HepG2 (cell line): Measurements from ENCODE around the gene SDE2. TPM values are rescaled to one million over a fixed set of nuclear protein-coding genes. Genes with fewer than 3 reads are reported as not detected.

Experiments used
- ATAC-seq: fragments of 200-7000 bp; cut with Tn5 transposase; 3 replicates; pipeline ENCODE4 v1.9.1; 2020; ENCODE audit warnings: mild to moderate bottlenecking, moderate library complexity
- BruUV-seq: library from RNA; stranded (reverse); fragments of 400-500 nt; replicated peaks from 2 replicates; lab custom pipeline; 2021; lab: Mats Ljungman, UMichigan
- CTCF ChIA-PET: fragments of 300-600 bp; formaldehyde crosslinking; extraction: SDS; loops from one replicate; lab custom pipeline; 2021; ENCODE audit warnings: low total read pairs, inconsistent platforms, low intra/inter-chr PET ratio; lab: Yijun Ruan, JAX
- POLR2A ChIA-PET: fragments of 350-600 bp; sonication (Branson Sonifier 250); formaldehyde crosslinking; loops from one replicate; lab custom pipeline; 2020; ENCODE audit warnings: antibody characterized with exemption, inconsistent platforms; lab: Yijun Ruan, JAX
- DNase-seq: peaks from one replicate; pipeline ENCODE4 v3.0.0-alpha.2; 2015; ENCODE audit warnings: low spot score
- FAIRE-seq: peaks from 3 replicates; lab custom pipeline; 2011; peaks lifted over from hg19 to GRCh38; lab: Jason Lieb, UNC
- H2AFZ ChIP-seq: one replicate; pipeline ENCODE4 v1.6.1; 2011; ENCODE audit warnings: low read length, inconsistent platforms
- H3K27ac ChIP-seq: fragments of 300-600 bp; 3 replicates; pipeline ENCODE4 v1.8.0; 2011; ENCODE audit warnings: mixed run types, mild to moderate bottlenecking, mixed read lengths, low read length, inconsistent platforms; ENCODE audit not compliant: insufficient read depth; ENCODE audit errors: extremely low read length
- H3K27me3 ChIP-seq, 2 experiments: fragments of 200-600 bp in 1 of 2; 2 replicates in 1 of 2; 3 replicates in 1 of 2; pipeline versions ENCODE4 v1.6.0 to v1.8.0; 2011; ENCODE audit warnings: low read length in 2 of 2, mild to moderate bottlenecking in 2 of 2, moderate library complexity in 2 of 2, inconsistent platforms in 1 of 2; ENCODE audit not compliant: insufficient read depth in 2 of 2, control insufficient read depth in 1 of 2
- H3K36me3 ChIP-seq, 2 experiments: fragments of 200-600 bp in 1 of 2; replicated peaks in 1 of 2; 2 replicates in 1 of 2; 3 replicates in 1 of 2; pipeline versions ENCODE4 v1.5.1 to v1.8.0; 2011; ENCODE audit warnings: low read length in 2 of 2, inconsistent platforms in 1 of 2; ENCODE audit not compliant: insufficient read depth in 2 of 2, control insufficient read depth in 1 of 2
- H3K4me1 ChIP-seq: 2 replicates; pipeline ENCODE4 v1.5.1; 2012; ENCODE audit warnings: low read length, inconsistent platforms; ENCODE audit not compliant: insufficient read depth
- H3K4me2 ChIP-seq: 2 replicates; pipeline ENCODE4 v1.6.0; 2011; ENCODE audit warnings: low read depth, low read length, inconsistent platforms
- H3K4me3 ChIP-seq, 3 experiments: fragments of 200-600 bp in 1 of 3; sonication (generic), shearing (Covaris generic) in 1 of 3; replicated peaks in 1 of 3; 2 replicates each; pipeline ENCODE4 v1.5.1; 2011 to 2016; ENCODE audit warnings: low read length in 3 of 3, inconsistent platforms in 2 of 3, low read depth in 2 of 3, mild to moderate bottlenecking in 2 of 3, control low read depth in 1 of 3, mixed read lengths in 1 of 3; ENCODE audit not compliant: insufficient read depth in 1 of 3
- H3K79me2 ChIP-seq: one replicate; pipeline ENCODE4 v1.6.1; 2011; ENCODE audit warnings: low read length, inconsistent platforms; ENCODE audit not compliant: insufficient read depth
- H3K9ac ChIP-seq: 2 replicates; pipeline ENCODE4 v1.6.0; 2011; ENCODE audit warnings: mild to moderate bottlenecking, low read depth, low read length, inconsistent platforms; ENCODE audit not compliant: insufficient read depth
- H3K9me3 ChIP-seq: 2 replicates; pipeline ENCODE4 v1.5.1; 2012; ENCODE audit warnings: mild to moderate bottlenecking, low read length
- H4K20me1 ChIP-seq: 2 replicates; pipeline ENCODE4 v1.6.0; 2011; ENCODE audit warnings: inconsistent platforms, mild to moderate bottlenecking, low read length, moderate library complexity; ENCODE audit not compliant: insufficient read depth
- GLI4 ChIP-seq: sonication (generic); formaldehyde crosslinking; IDR thresholded peaks from 2 replicates; pipeline ENCODE4 v1.5.1; 2020; ENCODE audit warnings: missing genetic modification reagents, mild to moderate bottlenecking, moderate library complexity, borderline replicate concordance
- PHF21A ChIP-seq: sonication (generic); formaldehyde crosslinking; IDR thresholded peaks from 2 replicates; pipeline ENCODE4 v1.5.0; 2020; ENCODE audit warnings: mild to moderate bottlenecking, missing genetic modification reagents
- PHF5A ChIP-seq: IDR thresholded peaks from one replicate; pipeline ENCODE4 v1.6.1; 2018; ENCODE audit warnings: low read depth, missing genetic modification reagents; ENCODE audit not compliant: unreplicated experiment
- PRPF4 ChIP-seq: fragments of 200-400 bp; formaldehyde crosslinking; IDR thresholded peaks from 2 replicates; pipeline ENCODE4 v1.6.1; 2016; ENCODE audit warnings: low read length, low read depth; ENCODE audit not compliant: poor library complexity, severe bottlenecking
- ZNF251 ChIP-seq: sonication (generic); formaldehyde crosslinking; IDR thresholded peaks from 2 replicates; pipeline ENCODE4 v1.9.0; 2021; ENCODE audit warnings: mild to moderate bottlenecking, missing genetic modification reagents
- ZNF350 ChIP-seq: sonication (generic); formaldehyde crosslinking; IDR thresholded peaks from 2 replicates; pipeline ENCODE4 v1.4.0; 2020; ENCODE audit warnings: mild to moderate bottlenecking, low read depth, missing genetic modification reagents, borderline replicate concordance
- ZNF570 ChIP-seq: sonication (generic); formaldehyde crosslinking; IDR thresholded peaks from 2 replicates; pipeline ENCODE4 v1.4.0; 2020; ENCODE audit warnings: mild to moderate bottlenecking, missing genetic modification reagents, borderline replicate concordance
- ZNF720 ChIP-seq: sonication (generic); formaldehyde crosslinking; IDR thresholded peaks from 2 replicates; pipeline ENCODE4 v1.4.0; 2020; ENCODE audit warnings: missing genetic modification reagents
- ZNF883 ChIP-seq: sonication (generic); formaldehyde crosslinking; IDR thresholded peaks from 2 replicates; pipeline ENCODE4 v1.5.1; 2020; ENCODE audit warnings: mild to moderate bottlenecking, missing genetic modification reagents; ENCODE audit errors: not compliant biosample characterization
- WGBS: methylation state at CpG from one replicate; pipeline ENCODE4 v1.1.6; 2017; ENCODE audit warnings: low lambda C conversion rate; 5-methylcytosine and 5-hydroxymethylcytosine counted together
- in situ Hi-C: cut with HindIII; loops from 2 replicates; pipeline ENCODE4 v1.10.0; 2017; ENCODE audit warnings: low pct_unique_long_range_greater_than_20kb; ENCODE audit not compliant: extremely low pct_ligation_motif_present
- intact Hi-C: fragments of 100-400 bp; cut with micrococcal nuclease; formaldehyde crosslinking; loops from one replicate; pipeline ENCODE4 v1.10.0; 2022; ENCODE audit not compliant: unreplicated experiment
- polyA plus RNA-seq, 8 experiments: library from polyadenylated mRNA; depleted of rRNA in 3 of 8; stranded (reverse) in 7 of 8; unstranded in 1 of 8; fragments of >200 nt; fragmentation: Illumina TruSeq in 4 of 8; extraction: Trizol in 4 of 8; gene quantifications; 2 replicates each; pipeline versions ENCODE4 v1.2.1 to v1.2.3, GENCODE V29; 2011 to 2016; ENCODE audit warnings: low read depth in 4 of 8, missing spikeins in 1 of 8, mixed read lengths in 1 of 8; ENCODE audit not compliant: insufficient read depth in 1 of 8
- total RNA-seq, 5 experiments: library from RNA; depleted of rRNA; stranded (reverse); fragments of >200 nt; fragmentation: Illumina TruSeq; extraction: Trizol; gene quantifications; 2 replicates each; pipeline ENCODE4 v1.2.3, GENCODE V29; 2016; ENCODE audit warnings: low read depth in 1 of 5
- TF ChIP-seq, protein P1 (sequence below): sonication (generic); formaldehyde crosslinking; IDR thresholded peaks from 2 replicates; pipeline ENCODE4 v1.4.0; 2020; ENCODE audit warnings: missing genetic modification reagents, low read depth, mild to moderate bottlenecking, borderline replicate concordance
- TF ChIP-seq, protein P2 (sequence below): sonication (generic); formaldehyde crosslinking; conservative IDR thresholded peaks from 2 replicates; pipeline ENCODE4 v1.4.0; 2020; ENCODE audit warnings: missing genetic modification reagents
- TF ChIP-seq, protein P3 (sequence below), 2 experiments: sonication (generic) in 1 of 2; formaldehyde crosslinking in 1 of 2; IDR thresholded peaks; 2 replicates each; pipeline versions ENCODE4 v1.4.0 to v1.6.1; 2016 to 2020; ENCODE audit warnings: borderline replicate concordance in 1 of 2, low read depth in 1 of 2, mild to moderate bottlenecking in 1 of 2, missing genetic modification reagents in 1 of 2

SDE2 gene
- total and polyA plus RNA-seq, 2 of the 13 experiments (the other 11 are each of a cell fraction or from before 2014, with no cell fraction given): 10.8 to 19.6 TPM

GRCh38 chr1:225996946-225997545 lies 2.1 kb downstream of the SDE2 start (continued):
- TF ChIP-seq, protein P1, sequence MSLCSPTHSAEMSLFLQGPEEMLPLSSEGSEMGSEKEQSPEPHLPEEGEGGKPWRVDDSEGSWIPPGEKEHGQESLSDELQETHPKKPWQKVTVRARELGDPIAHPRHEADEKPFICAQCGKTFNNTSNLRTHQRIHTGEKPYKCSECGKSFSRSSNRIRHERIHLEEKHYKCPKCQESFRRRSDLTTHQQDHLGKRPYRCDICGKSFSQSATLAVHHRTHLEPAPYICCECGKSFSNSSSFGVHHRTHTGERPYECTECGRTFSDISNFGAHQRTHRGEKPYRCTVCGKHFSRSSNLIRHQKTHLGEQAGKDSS (CRISPR knock-in tag): no peak
- no peak for TF ChIP-seq ZNF720 (CRISPR knock-in tag)
- no peak for TF ChIP-seq GLI4 (CRISPR knock-in tag)
- TF ChIP-seq PHF21A (CRISPR knock-in tag): no peak
- TF ChIP-seq ZNF251: no peak
- TF ChIP-seq, protein P2, sequence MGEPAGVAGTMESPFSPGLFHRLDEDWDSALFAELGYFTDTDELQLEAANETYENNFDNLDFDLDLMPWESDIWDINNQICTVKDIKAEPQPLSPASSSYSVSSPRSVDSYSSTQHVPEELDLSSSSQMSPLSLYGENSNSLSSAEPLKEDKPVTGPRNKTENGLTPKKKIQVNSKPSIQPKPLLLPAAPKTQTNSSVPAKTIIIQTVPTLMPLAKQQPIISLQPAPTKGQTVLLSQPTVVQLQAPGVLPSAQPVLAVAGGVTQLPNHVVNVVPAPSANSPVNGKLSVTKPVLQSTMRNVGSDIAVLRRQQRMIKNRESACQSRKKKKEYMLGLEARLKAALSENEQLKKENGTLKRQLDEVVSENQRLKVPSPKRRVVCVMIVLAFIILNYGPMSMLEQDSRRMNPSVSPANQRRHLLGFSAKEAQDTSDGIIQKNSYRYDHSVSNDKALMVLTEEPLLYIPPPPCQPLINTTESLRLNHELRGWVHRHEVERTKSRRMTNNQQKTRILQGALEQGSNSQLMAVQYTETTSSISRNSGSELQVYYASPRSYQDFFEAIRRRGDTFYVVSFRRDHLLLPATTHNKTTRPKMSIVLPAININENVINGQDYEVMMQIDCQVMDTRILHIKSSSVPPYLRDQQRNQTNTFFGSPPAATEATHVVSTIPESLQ (CRISPR knock-in tag): no peak
- no peak for TF ChIP-seq PRPF4

DNA sequence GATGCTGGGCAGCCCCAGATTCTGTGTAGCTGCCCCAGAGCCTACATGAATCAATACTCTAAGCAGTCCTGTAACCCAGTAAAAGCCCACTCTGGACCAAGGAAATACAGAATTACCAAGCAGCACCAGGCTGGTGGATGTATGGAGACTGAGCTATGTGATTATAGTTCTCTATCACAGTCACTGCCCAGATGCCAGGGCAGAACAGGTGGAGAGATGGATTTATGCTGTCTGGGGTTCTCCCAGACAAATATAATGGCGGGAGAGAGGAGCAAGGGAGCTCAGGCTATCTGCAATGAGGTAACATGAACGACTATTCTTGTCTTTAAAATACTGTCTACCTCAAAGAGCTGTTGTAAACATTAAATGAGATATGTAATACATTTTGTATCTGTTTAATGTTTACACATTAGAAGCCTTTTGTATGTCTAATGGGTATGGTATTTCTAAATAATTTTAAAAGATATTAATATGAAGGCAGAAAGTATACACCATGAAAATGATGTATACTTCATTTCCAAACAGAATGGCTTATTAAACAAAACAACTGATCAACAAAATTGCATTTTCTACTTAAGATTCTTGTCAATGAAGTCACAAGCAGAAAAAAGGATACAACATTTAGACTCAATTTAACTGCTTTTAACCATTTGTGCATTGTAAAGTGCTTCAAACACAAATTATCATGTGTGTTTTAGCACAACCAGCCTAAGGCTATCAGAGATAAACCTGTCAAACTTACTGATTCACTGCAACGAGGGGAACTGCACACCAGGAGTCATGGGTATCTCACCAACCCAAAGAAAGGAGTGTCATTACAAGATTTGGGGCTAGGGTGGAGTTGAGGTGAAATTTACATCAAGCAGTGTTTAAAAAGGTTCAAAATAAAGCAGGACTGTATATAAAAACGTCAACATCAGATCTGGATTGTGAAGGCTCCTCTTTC lies 3.0 kb downstream of the SDE2 start:
- intact Hi-C loops: no loop called here
- BruUV-seq: no TSS peak
- Histone ChIP-seq H3K36me3 (peaks cover 13 to 37% of the 10 kb centered on the region in 2 experiments; a peak in 4 of 5 replicates), H3K79me2 (peaks cover 49% of the 10 kb centered on the region), H3K27ac (no peak overlapping the region), H3K27me3 (no peaks in the 10 kb centered on the region; a peak in 1 of 5 replicates), H3K9me3 (no peaks in the 10 kb centered on the region), H3K4me3 (no peak overlapping the region), H4K20me1 (peaks cover 7% of the 10 kb centered on the region; the same call in 1 of the 2 replicates), H2AFZ (no peak overlapping the region), H3K4me2 (peak overlapping the region; percentile 76), H3K4me1 (peaks cover 57% of the 10 kb centered on the region), H3K9ac (peak overlapping the region; percentile 48)
- DNase-seq: no peak
- POLR2A ChIA-PET: interaction anchor here (1.1 kb wide), 1 partner anchor 9 kb away, joined by 3 read pairs; no protein-coding TSS in a partner anchor
- 66% methylated on average over 4 of the region's 4 CpGs for WGBS
- FAIRE-seq: no peak
- no peak for ATAC-seq
- CTCF ChIA-PET: no interaction called here
- in situ Hi-C loops: no loop called here
- TF ChIP-seq, protein P3, sequence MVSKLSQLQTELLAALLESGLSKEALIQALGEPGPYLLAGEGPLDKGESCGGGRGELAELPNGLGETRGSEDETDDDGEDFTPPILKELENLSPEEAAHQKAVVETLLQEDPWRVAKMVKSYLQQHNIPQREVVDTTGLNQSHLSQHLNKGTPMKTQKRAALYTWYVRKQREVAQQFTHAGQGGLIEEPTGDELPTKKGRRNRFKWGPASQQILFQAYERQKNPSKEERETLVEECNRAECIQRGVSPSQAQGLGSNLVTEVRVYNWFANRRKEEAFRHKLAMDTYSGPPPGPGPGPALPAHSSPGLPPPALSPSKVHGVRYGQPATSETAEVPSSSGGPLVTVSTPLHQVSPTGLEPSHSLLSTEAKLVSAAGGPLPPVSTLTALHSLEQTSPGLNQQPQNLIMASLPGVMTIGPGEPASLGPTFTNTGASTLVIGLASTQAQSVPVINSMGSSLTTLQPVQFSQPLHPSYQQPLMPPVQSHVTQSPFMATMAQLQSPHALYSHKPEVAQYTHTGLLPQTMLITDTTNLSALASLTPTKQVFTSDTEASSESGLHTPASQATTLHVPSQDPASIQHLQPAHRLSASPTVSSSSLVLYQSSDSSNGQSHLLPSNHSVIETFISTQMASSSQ (IDR thresholded peaks at IDR 0.05; ENCODE audit: low read depth): no peak
- TF ChIP-seq, protein P3 (CRISPR knock-in tag; IDR thresholded peaks at IDR 0.05; ENCODE audit: borderline replicate concordance): no peak
- TF ChIP-seq ZNF570 (no peak), ZNF350 (CRISPR knock-in tag) (no peak), PHF5A (no peak), ZNF883 (CRISPR knock-in tag) (no peak)
